GOT3 (cell line): ENCODE data around the gene FGFR2.

Experiments
- DNase-seq: peaks from one replicate; lab custom pipeline; 2025; ENCODE audit warnings: mixed read lengths; lab: John Stamatoyannopoulos, UW

Gene FGFR2

DNA sequence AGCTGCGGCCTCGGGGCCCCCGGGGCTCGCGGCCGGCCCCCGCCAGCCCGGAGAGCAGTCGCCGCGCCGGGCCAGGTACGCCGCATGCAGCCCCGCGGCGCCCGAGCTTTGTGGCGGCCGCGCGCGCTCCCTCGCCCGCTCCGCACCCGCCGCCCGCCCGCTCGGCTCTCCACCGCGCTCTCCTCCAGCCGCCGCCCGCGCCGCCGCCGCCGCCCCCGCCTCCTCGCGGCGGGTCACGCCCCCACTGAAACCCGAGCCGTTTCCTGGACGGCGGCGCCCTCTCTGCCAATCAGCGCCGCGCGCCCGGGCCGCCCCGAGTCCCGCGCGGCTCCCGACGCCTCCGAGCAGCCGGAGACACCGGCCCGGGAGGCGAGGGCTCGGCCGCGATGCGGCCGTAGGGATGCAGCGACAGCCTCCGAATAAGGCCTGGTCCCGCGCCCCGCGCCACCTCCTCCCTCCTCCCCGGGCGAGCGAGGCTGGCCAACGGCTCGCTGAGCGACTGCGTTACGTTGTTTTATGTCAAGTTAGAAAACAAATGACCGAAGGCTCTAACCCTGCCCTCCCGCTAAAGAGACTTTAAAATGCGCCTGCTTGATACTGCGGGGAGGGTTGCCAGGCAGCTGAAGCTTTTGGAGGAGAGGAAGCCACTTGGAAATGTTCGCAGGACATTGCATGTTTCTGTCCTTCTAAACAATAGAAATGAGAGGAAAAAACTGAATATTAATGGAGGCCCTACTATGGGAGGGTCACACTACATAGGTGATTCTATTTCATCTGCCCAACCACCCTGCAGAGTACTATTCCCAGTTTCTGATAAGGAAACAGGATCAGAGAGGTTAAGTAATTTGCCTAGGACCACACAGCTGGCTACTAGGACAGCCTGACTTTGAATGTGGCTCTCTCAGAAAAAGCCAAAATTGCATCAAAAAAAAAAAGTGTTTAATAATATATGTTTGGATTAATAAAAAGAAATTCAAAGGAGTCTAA lies at the start of gene FGFR2:
TSS of gene FGFR2 (minus strand) at position 182 of the 987 bp plus-strand sequence. CDS start 4,627 bp downstream, outside the sequence.
- DNase-seq, result no peak

DNA sequence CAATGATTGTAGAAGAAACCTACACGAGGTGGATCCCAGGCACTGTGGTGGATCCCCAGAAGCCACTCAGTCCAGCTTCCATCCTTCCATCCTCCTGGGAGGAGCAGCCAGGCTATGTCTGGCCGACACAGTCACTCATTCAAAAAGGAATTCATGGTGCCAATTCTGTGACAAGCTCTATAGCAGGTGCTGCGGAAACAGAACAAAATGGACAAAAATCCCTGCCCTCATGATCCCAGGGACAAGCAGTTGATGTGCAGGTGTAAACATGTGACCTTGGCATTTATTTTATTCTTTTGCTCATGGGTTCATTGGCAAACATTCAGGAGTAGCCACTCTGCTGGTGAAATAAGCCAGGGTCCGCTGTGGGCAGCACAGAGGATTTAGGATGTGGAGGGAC lies 49.2 kb upstream of the FGFR2 start:
- no peak for DNase-seq

DNA sequence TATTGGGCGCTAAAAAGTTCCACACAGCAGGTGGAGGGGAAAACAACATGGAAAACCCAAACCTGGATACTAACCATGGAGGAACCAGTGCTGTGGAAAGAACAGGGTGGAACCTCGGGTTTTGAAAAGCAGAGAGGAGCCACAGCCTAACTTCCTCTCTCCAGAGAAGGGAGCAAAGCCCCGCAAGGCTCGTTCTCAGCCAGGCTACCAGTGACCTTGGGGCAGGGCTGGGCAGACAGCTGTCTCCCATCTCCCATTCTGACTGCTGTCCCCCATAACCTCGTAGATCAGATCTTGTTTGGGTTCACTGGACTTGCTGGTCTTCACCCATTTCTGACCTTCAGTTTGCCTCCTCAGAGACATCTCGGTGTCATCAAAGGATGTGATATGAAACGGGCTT lies 47.5 kb upstream of the FGFR2 start:
- no peak for DNase-seq

DNA sequence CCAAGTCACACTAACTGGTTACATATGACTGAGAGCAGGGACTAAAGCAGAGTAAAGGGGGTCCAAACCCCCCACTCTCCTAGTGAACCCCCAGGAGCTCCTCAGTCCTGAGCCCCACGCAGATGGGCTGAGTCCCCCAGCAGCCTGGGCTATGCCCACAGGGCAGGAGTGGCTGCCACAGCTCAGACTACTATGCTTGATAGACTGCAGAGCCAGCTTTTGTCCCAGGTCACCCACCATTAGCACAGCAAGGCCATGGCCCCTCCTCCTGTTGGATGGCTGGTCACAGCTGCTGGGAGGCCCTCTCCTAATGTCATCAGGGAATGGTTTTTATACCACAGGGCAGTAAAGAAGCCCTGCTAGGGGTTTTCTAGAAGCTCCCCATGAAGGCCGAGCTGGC lies 46.3 kb upstream of the FGFR2 start:
- DNase-seq, result no peak

DNA sequence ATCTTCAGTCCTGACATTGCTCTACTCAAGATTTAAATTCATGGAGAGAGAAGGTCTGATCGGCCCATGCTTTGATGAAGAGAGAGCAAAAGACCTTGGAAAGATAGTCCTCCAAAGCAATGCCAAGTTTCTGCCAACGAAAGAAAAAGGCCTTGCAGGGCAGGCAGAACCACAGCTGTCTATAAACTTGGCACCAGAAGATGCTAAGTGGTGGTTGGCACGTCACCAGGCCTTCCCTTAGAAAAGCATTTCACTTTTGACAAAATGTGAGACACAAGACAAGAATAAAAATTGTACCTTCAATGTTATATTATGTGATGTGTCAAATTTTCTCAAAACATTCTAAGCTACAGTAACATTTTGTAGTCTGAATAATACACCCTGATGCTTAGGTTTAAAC lies 42.0 kb upstream of the FGFR2 start:
- no peak for DNase-seq

DNA sequence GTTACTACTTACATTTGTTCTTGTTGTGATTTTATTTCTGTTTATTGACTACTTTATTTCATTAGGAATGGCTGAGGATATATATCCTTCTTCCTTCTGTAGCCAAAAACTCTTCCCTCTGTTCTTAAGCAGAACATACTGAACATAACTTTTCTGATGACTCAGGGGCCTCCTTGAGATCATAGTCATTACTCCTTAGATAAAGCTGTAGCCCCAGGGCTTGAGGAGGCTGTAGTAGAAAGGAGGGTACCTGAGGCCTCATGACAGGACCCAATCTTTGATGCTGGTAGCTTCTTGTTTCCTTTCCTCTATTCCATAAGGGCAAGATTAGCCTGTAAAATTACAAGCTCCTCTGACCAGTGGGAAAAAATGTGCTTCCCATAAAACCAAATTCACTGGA lies 41.2 kb upstream of the FGFR2 start:
- no peak for DNase-seq

DNA sequence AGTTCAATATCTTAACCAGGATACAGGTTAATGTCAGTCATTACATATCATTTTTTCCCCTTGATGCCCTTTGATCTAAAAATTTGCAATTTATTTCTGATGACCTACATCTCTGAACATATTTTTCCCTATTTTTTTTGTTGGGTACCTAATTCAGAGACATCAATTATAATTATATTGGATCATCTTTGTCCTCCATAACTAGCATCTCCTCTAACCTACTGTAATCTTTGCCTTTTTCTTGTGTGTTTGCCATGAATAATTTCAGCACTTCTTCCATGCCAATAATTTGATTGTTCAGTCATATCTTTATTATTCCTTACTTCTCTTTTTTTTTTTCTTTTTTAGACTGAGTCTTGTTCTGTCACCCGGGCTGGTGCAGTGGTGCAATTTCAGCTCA lies 39.2 kb upstream of the FGFR2 start:
- no peak for DNase-seq

DNA sequence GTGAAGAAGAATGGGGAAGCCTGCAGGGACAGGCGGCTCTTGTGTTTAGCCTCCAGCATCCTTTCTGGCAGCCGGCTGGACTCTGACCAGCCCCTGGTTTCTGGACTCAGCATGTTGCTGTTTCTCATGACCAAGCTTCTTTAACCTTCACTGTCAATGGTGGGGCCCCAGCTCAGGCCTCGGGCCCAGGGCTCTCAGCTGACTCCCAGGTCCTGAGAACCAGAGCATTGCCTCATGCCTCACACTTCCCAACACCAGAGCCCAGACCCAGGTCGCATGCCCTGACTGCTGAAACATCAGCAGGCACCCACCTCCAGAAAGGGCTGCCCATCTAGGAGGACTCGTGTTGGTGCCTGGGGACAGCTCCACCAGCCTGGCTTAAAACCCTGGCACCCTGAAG lies 34.8 kb upstream of the FGFR2 start:
- no peak for DNase-seq

DNA sequence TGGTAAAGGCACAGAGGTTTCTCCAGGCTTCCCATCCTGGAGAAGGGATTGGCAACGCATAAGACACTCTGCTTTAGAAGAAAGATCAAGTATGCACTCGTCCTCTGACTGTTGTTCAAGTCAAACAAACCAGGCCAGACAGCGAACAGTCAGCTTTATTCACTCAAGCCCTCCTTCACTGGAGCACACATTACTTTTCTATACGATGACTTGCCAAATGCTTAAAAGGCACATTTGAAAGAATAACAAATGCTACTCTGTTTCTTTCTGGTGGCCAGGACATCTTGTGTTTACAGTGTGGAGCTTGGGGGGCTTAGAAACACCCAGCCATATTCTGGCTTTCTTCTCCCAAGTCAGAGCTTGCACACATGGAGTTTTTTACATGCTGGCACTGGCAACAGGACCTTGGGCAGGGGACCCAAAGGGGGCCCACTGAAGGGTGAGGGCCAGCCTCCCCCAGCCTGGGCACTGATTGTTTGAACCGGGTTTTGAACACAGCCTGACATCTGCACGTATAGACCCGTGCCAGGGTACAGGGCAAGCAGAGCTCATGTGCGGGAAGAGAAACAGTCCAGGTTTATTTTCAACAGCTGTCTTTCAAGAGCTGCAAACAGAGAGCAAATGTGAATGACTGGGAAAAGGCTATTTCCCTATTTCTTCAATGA lies 33.3 kb upstream of the FGFR2 start:
- no peak for DNase-seq

DNA sequence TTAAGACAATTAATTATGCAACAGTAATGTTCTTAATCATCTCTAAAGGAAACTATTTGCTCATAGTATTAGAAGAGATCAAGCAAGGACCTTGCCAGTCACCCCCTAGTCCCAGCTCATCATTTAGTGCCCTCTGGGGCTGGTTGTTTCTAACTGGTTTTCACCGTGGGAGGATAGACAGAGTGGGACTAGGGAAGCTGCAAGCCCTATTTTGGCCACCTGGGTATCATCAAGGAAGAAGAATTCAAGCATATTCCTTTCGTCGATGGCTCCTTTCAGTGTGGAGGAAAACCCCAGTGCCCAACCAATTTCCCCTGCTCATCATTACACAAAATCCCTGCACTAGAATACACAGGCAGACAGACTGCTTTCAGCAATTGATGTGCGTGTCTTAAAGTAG lies 30.6 kb upstream of the FGFR2 start:
- DNase-seq, result no peak

DNA sequence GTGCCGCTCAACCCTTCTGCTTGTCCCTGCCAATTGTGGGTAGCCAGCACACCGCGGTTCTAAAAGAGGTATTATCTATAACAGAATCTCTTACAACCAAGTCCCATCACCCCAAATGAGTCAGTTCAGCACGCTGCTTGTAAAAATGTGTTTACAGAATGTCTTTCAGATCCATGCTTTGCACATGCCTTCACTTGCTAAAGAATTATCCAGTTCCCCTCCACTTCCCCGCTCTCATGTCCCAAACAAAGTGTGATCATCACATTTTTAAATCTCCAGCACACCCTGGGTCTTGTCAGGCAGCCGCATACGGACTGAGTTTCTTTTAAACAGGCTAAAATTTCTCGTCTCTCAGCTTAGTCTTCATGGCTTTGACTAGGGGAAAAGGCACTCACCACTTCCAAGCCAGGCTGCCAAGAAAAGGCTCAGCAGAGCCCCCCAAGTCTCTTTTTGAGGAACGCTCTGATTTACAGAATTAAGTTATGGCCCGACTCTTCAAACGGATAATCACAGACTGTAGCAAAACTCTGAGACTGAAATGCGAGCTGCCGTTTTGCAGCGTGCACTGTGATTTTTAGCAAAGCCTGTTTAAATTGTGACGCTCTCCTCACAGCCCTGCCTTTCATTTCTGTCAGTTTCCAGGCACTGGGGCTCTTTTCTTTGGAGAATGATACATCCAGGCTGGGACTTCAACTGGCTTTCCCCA lies 29.8 kb upstream of the FGFR2 start:
- DNase-seq, result no peak

DNA sequence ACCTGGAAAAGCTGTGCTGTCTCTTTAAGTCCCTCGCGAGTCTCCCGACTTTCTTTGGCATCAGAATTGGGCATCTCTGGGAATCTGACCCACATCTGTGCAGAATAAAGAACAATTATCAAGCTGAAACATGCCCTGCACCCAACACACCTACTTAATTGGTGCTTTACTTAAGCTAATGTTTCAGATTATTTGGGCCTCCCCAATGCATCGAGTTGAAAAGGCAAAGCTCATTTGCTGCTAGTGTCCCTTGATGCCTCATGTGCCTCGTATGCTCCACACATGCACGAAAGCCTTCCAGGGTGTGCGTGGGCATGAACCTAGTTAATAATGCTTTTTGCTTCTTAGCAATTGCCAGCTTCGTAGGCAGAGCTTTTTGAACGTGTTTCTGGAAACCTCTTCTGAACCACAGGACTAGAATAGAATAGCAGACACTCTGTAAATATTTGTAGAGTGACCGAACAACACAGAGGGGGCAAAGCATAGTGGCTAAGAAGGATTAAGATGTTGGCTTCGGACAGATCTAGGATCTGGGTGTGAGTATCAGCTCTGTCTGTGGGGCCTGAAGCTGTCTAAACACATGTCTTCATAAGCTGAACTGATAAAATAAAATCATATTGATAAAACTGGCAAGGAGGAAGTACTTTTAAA lies 26.7 kb upstream of the FGFR2 start:
- no peak for DNase-seq

DNA sequence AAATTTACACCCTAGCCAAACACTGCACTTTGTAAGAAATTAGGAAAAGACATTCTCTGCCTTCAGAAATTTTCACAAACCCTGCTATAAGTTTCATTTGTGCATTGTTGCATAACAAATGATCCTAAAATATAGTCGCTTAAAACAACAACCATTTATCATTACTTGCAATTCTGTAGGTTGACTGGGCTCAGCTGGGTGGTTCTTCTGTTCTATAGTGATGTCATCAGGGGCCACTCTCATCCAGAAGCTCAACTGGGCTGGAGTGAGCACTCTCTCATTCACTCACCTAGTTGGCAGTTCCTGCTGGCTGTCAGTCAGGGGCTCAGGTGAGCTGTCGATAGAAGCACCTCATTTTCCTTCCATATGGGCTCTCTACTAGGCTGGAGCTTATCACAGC lies 20.7 kb upstream of the FGFR2 start:
- DNase-seq, result no peak

DNA sequence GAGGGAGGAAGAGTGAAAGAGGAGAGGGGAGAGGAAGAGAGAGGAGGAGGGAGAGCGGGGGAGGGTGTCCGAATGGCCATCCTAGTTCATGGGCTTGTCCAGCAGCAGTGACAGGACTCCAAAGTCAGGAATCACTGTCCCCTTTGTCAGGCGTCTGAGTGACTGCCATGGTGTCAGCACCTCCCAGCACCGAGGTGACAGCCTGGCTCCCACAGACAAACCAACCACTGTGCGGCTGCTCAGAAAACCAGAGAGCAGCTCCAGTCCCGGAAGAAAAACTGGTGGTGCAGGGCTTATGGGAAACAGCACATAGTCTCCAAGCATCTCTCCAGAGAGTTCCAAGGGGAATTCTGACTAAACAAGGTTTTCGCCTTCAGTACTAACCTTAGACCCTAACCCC lies 18.9 kb upstream of the FGFR2 start:
- no peak for DNase-seq

DNA sequence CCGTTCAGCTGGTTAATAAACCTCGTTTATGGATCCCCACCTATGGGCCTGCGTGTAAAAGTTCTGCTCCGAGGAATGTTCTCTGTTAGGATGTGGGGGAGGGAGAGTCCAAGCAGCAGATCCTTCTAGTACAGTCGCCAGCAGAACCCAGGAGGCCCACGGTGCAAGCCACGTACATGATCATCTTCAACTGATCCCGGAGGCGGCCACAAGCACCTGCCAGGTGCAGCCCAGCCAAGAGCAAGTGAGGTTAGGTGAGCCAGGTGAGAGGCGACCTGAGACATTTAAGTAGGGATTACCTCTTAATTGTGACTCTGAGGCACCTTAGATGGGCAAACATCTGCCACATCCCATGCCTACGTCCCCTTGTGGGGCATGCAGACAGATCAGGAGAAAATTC lies 18.0 kb upstream of the FGFR2 start:
- DNase-seq, result no peak

DNA sequence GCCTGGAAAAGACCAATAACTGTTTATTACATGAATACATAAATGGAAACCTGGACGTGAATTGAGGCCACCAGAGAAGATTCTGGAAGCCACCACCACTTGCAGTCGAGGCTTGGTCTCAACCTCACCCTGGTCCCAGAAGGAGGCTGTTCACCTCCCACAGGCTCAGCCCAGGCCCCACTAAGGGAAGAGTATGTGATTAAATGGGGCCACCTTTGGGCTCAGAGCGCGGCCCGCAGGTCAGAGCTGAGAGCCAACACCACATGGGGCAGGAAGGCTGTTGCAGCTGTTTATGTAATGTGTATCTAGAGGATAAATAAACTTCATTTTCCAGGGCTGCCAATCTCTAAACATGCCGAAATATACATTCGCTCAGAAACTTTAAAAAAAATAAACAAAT lies 17.6 kb upstream of the FGFR2 start:
- no peak for DNase-seq

DNA sequence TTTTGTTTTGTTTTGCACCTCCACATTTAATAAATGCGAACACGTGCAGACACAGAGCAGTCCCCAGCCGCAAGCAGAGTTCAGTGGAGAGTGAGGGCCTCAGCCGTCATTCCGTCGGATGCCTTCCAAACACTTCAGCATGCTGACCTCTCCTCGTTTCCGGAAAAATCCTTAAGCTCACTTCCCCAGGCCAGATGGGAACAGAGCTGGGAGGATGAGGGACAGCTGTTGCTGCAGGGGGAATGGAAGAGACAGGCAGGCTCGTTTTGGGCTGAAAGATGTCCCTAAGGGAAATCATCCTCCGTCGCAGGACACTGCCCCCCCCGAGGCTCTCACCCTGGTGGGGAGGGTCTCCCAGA lies 17.2 kb upstream of the FGFR2 start:
- DNase-seq, result no peak

DNA sequence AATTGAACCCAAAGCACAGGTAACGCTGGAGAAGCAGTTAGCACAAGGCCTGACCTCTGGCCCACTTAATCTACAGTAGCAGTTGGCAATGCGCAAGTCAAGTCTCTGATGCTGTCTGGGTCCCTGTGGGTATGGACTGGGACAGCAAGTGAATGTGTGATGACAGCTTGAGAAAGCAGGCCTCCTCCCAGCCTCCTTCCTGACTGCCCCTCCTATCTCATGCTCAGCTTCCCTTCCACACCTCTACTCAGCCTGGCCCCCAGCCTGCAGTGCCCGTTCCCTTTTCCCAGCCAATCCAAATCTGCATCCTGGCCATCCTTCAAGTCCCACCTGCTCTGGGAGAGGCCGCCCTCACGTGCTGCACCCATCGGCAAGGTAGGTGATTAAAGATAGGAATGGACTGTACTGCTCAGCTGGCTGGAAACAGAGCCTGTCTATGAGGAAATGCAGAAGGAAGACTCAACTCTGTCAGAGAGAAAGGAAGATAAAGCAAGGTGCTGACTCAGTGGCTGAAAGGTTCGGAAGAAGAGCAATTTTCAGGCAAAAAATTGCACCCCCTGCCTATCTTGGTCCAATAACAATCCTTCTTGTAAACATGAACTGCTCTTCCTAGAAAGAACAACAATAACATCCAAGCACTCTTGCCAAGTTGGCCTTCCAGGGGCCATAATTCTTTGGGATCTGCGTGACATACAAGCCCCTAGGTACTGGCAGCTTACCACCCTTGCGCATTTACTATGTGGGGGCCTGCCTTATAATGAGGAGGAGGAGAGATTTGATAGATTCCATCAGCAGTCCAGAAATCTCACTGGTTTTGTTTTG lies 16.6 kb upstream of the FGFR2 start:
- no peak for DNase-seq

DNA sequence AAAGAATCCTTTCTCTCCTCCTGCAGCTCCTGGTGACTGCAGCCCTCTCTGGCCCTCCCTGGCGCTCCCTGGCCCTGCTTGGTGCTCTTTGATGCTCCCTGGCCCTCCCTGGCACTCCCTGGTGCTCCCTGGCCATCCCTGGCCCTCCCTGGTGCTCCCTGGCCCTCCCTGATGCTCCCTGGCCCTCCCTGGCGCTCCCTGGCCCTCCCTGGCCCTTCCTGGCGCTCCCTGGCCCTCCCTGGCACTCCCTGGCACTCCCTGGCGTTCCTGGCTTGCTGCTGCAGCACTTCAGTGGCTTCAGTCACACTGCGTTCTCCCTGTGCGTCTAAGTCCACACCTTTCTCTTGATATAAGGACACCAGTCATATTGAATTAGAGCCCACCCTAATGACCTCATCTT lies 15.2 kb upstream of the FGFR2 start:
- DNase-seq, result no peak

DNA sequence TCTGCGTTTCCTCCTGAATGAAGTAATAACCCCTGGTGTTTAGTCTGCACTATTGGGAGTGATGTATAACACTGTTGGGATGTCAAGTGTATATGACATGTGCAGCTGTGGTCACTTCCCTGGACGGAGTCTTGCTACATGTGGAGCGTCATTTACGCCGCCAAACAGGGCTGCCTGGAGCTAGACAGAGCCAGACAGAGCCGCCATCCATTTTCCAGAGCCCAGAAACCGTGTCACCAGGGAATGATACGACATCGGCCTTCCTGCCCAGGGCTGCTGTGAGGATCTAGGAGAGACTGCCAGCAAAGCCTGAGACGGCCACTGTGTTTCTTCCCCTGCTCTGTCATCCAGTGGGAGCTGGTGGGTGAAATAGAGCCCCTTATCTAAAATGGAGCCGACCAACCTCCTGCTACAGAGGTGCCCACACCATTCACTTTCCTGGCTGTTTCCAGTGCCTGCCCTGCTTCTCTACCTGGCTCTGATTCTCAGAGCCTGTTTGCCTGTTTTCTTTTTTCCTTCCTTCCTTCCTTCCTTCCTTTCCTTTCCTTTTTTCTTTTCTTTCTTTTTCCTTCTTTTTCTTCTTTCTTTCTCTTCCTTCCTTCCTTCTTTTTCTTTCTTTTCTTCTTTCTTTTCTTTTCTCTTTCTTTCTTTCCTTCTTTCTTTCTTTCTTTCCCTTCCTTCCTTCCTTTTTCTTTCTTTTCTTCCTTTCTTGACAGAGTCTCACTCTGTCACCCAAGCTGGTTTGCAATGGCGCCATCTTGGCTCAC lies 13.3 kb upstream of the FGFR2 start:
- no peak for DNase-seq
